HG02840 (cell line): Measurements from ENCODE around the gene CTCFL.

ENCODE experiments used
- ATAC-seq: cut with Tn5 transposase; IDR thresholded peaks from one replicate; pipeline ENCODE4 v1.9.1; 2021; ENCODE audit warnings: mild to moderate bottlenecking, moderate library complexity, moderate number of reproducible peaks; ENCODE audit not compliant: unreplicated experiment, low FRiP score

Gene CTCFL

GRCh38 chr20:57524511-57525176 is at the start of gene CTCFL:
Gene CTCFL, minus strand, starts transcription at chr20:57525140. Its CDS starts 935 bp downstream, at chr20:57524205.
- no peak for ATAC-seq

- ATAC-seq, result no peak
These were observed 49.0 kb upstream of the CTCFL start for GRCh38 chr20:57573894-57574293.

GRCh38 chr20:57573242-57573641 is 48.3 kb upstream of the CTCFL start:
- ATAC-seq, result no peak

- ATAC-seq, result no peak
These were observed 47.0 kb upstream of the CTCFL start for GRCh38 chr20:57571782-57572416.

GRCh38 chr20:57570920-57571319 is 46.0 kb upstream of the CTCFL start:
- no peak for ATAC-seq

- ATAC-seq, result no peak
These were observed 45.4 kb upstream of the CTCFL start for GRCh38 chr20:57570145-57570850.

- ATAC-seq, result no peak
These were observed 44.0 kb upstream of the CTCFL start for GRCh38 chr20:57568960-57569359.

GRCh38 chr20:57568088-57568896 is 43.4 kb upstream of the CTCFL start:
- no peak for ATAC-seq

GRCh38 chr20:57567471-57568079 is 42.6 kb upstream of the CTCFL start:
- ATAC-seq, result no peak

- ATAC-seq, result no peak
These were observed 42.0 kb upstream of the CTCFL start for GRCh38 chr20:57566803-57567459.

GRCh38 chr20:57566399-57566798 is 41.5 kb upstream of the CTCFL start:
- ATAC-seq, result no peak

- ATAC-seq, result no peak
These were observed 40.2 kb upstream of the CTCFL start for GRCh38 chr20:57564951-57565642.

- no peak for ATAC-seq
These were observed 39.4 kb upstream of the CTCFL start for GRCh38 chr20:57564180-57564802.

- no peak for ATAC-seq
These were observed 38.6 kb upstream of the CTCFL start for GRCh38 chr20:57563522-57563921.

- no peak for ATAC-seq
These were observed 37.9 kb upstream of the CTCFL start for GRCh38 chr20:57562541-57563465.

- ATAC-seq, result no peak
These were observed 36.7 kb upstream of the CTCFL start for GRCh38 chr20:57561356-57562279.
